ENCODE results near the gene AVPR2.

DNA sequence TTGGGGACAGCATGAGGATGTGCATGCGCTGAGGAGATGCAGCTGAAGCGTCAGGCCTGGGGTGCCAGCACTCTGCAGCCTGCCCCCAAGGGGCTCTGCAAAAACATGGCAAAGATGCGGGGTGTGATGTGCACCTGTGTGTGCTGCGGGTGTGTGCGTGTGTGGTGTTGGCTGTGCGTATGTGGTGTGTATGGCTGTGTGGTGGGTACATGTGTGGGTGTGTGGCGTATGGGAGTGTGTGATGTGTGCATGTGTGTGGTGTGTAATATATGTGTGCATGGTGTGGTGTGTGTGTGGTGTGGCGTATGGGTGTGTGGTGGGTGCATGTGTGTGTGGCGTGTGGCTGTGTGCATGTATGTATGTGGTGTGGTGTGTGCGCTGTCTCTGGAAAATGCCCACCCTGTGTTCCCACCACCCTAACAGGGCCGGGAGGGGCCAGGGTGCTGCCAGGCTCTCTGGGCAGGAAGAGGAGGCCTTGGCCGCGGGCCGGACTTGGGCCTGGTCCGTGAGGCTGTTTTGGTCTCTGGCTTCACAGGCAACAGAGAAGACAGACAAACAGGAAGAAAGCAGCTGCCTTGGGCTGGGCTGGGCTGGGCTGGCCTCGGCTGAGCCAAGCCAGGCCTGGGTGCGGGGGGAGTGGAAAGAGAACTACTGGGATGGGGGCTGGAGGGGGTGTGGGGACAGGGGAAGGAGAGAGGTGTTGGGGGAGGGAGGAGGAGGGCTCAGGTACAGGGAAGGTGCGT lies 1.1 kb upstream of the AVPR2 start:
- TF ChIP-seq, protein P1, sequence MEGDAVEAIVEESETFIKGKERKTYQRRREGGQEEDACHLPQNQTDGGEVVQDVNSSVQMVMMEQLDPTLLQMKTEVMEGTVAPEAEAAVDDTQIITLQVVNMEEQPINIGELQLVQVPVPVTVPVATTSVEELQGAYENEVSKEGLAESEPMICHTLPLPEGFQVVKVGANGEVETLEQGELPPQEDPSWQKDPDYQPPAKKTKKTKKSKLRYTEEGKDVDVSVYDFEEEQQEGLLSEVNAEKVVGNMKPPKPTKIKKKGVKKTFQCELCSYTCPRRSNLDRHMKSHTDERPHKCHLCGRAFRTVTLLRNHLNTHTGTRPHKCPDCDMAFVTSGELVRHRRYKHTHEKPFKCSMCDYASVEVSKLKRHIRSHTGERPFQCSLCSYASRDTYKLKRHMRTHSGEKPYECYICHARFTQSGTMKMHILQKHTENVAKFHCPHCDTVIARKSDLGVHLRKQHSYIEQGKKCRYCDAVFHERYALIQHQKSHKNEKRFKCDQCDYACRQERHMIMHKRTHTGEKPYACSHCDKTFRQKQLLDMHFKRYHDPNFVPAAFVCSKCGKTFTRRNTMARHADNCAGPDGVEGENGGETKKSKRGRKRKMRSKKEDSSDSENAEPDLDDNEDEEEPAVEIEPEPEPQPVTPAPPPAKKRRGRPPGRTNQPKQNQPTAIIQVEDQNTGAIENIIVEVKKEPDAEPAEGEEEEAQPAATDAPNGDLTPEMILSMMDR (IDR thresholded peaks at IDR 0.05): no peak
- TF ChIP-seq POLR2A (IDR thresholded peaks at IDR 0.05): no peak
